ENCODE results near the gene SCN4A.
"Not testable (repeated sequence)": the region's sequence is repeated elsewhere in the genome, so short reads cannot be mapped to it uniquely, and the experiment has no call there.

Gene SCN4A

GRCh38 chr17:63972796-63973195 lies at the start of gene SCN4A:
TSS of gene SCN4A (minus strand) at chr17:63972918. CDS start at chr17:63972841, 77 bp downstream.
- no peak for DNase-seq

- DNase-seq: peak; percentile 76
Observed at GRCh38 chr17:64020056-64020766, 47.5 kb upstream of the SCN4A start, which contains the start of gene ICAM2. TSS of gene ICAM2 (minus strand) at chr17:64020633. CDS start at chr17:64006691, 13,942 bp downstream.

DNA sequence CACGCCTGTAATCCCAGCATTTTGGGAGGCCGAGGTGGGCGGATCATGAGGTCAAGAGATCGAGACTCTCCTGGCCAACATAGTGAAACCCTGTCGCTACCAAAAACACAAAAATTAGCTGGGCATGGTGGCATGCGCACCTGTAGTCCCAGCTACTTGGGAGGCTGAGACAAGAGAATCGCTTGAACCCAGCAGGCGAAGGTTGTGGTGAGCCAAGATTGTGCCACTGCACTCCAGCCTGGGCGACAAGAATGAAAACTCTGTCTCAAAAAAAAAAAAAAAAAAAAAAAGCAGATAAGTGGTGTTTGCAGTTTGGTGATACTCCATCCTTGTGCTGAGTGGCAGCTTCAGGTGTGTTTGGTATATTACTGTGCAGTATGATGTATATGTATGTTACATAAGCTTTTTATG lies 46.8 kb upstream of the SCN4A start:
- not testable (repeated sequence) for DNase-seq

DNA sequence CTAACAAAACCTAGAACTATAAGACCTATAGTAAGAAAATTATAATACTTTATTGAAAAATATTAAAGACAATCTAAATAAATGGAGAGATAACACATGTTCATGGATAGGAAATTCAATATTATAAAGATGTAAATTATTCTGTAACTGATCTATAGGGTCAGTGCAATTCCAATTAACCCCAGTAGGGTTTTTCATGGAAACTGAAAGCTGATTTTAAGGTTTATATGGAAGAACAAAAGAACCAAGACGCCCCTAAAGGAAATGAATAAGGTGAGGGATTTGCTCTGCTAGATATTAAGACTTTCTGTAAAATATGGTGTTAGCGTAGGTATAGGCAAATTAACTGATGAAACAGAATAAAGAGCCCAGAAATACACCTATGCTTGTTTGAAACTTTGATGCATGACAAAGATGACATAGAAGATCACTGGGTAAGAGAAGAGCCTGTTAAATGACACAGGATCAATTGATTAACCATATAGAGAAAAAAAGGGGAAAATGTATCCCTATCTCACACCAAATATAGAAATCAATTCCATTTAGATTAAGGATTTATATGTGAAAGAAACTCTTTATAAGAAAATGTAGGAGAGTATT lies 44.8 kb upstream of the SCN4A start:
- DNase-seq: no peak

GRCh38 chr17:64016974-64017373 lies 44.3 kb upstream of the SCN4A start:
- no peak for DNase-seq

DNA sequence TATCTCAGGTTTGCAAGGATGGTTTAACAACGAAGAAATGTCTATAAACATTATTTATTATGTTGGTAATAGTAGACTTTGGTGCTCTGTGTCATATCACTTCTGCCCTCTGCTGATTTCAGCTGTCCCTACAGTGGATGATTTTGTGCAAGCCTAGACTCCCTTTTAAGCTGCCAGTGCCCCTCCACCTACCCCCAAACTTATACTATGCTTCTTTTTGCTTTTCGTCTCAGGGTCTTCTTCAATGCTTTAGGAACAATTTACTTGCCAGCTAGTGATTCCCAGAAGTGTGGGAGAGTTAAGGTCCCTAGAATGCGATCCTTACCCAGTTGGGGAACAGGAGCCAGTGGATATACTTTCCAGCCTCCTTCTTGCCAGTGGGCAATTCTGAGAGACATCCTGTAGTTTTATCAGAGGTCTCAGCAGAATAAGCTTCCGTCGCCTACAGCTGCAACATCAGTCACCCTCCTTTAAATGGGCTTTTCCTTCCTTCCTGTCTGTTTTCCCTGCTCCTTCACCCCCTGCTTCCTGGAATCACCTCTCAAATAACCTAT lies 43.6 kb upstream of the SCN4A start:
- no peak for DNase-seq

GRCh38 chr17:64015447-64015846 lies 42.7 kb upstream of the SCN4A start:
- no peak for DNase-seq

DNA sequence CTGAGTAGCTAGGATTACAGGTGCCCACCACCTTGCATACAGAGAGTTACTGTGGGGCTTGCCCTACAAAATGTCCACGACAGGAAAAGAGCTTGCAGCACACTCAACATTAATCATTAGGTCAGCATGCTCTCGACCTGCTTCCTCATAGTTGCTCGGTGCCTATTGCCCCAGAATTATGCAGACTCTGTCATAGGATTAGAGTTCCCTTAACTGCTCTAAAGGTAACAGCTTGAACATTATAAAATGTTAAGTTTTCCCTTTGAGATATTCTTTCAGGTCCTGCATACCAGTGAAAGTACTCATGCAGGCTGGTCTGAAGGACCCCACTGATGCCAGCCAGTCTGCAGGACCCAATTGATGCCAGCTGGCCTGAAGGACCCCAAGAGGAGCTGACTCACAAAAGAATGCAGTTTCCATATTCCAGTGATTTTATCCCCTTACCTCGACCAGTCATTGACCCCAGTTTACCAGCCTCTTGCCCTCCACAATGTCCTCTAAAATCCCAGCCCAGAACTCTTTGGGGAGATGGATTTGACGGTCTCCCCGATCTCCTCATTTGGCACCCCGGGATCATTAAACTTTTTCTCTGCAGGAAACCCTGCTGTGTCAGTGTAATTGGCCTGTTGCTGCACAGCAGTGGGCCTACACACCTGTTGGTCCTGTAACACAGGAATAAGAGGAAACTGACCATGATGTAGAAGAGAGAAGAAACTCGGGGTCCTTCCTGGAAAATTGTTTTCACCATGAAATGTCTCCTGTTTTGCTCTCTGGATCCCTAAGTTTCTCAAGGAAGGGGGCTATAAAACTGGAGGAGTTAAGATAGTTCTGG lies 37.1 kb upstream of the SCN4A start:
- DNase-seq: no peak

DNA sequence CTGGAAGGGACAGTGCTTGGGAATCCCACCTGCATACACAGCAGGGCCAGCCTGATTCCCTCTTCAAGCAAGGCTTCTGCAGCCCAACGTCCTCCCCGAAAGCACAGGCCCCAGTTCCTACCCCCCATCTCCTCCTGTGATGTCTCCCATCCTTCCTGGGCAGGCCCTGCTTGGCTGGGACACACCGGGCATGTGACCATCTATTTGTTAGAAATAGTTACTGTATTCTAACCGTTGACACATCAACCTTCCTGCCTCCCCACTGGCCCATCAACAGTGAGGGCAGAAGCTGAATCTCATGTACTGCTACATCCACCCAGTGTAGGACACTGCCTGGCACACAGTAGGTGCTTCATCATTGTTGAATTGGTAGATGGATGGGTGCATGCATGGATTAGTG lies 36.1 kb upstream of the SCN4A start:
- DNase-seq: no peak

DNA sequence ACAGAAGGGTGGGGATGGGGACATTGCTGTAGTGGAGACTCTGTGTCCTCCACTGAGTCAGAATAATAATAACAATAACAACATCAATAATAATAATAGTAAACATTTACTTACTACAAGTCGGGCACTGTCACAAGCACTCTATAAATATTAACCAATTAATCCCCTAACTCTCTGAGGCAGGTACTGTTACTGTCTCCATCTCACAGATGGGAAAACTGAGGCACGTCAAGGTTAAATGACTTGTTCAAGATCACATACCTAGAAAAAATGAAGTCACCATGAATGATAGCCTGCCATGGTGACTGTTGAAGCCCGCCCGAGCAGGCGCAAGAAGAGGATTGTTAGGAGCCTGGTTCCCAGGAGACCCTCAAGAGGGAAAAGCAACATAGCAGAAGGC lies 35.6 kb upstream of the SCN4A start:
- no peak for DNase-seq

DNA sequence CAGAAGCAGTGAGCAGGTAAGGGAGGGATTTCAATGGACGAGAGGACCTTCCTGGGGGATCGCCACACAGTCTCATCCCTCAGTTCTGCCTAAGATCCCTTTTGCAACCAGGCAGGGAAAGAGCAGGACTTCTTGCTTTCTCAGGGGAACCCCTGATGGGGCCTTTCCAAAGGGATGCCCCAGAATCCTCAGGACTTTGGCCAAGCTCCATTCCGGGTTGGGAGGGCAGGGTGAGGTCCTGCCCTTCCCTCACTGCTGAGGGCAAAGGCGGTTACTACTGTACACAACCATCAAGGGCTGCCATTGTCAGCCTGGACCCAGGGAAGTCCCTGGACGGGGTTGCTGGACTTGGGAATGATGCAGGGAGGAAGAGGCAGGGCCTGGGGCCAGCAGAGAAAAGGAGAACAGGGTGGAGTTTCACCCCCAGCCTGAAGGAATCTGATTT lies 35.1 kb upstream of the SCN4A start:
- DNase-seq: no peak

DNA sequence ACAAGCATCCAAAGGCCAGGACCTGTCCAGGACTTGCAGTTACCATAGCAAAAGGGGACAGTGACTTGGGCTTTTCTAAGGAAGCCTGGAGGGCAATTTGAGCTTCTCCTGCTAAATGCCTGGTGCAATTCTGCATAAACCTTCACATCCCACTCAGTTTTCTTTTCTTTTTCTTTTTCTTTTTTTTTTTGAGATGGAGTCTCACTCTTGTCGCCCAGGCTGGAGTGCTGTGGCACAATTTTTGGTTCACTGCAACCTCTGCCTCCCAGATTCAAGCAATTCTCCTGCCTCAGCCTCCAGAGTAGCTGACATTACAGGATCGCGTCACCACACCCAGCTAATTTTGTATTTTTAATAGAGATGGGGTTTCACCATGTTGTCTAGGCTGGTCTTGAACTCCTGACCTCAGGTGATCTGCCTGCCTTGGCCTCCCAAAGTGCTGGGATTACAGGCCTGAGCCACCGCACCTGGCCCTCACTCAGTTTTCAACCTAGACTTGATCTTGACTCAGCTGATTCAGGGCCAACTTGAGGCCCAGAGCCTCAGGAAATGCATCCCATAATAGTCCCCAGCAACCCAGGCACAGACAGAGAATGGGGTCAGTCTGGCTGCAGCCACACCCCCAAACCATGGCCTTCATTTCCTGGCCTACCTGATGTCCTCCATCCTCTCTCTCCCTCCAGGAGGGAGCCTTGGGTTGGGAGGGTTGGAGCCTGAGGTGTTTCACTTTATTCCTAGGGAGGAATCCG lies 34.5 kb upstream of the SCN4A start:
- DNase-seq: not testable (repeated sequence)

DNA sequence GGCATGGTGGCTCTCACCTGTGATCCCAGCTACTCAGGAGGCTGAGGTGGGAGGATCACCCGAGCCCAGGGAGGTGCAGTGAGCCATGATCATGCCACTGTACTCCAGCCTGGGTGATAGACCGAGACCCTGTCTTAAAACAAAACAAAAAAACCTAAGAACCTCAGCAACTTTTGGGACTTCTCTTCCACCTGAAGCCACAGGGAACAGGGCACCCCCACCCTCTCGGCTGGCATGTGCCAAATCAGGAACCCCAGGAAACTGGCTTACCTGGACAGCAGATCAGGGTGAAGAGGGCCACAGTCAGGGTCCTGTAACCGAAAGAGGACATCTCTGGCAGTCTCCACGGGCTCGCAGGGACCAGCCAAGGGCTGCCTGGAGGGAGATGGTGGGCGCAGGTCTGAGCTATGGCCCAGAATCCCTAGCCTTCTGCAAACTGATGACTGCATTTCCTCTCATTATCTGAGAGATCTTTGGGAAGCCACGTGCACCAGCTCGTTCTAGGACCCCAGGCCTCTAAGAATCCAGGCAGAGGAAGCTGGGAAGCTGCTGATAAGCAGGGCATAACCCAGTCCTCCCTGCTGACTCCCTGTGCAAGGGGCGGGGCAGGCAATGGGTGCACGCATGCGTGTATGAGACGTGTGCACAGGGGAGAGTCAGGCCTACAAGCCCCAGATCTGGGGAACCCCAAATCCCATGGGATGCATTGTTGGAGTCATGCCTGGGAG lies 33.8 kb upstream of the SCN4A start:
- no peak for DNase-seq

- DNase-seq: no peak
Observed at GRCh38 chr17:64005734-64006167, 33.0 kb upstream of the SCN4A start.

- no peak for DNase-seq
Observed at GRCh38 chr17:64004903-64005733, 32.4 kb upstream of the SCN4A start.

DNA sequence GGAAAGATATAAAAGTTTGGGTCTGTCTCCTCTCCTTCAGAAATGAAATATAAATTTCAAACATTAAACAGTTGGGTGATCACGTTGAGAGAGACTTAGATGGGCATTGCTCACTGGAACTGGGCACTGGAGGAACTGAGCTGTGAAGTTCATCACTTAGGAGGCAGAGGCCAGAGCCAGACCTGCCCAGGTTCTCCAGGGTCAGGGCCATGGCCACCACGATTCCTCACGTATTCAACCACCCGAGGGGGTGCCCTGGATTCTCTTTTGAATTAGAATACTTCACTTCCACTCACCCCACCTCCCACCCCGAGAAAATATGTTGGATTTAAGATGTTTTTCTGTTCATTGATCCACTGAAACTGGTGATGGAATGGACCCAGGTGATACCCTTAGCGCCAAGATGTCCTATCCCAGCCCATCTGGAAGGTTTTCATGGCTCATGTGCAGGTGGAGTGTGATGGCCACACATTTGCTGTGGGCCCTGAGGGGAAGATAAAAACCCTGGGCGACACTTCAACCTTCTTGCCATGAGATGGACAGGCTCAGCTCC lies 31.6 kb upstream of the SCN4A start:
- no peak for DNase-seq

- DNase-seq: no peak
Observed at GRCh38 chr17:64003526-64004121, 30.9 kb upstream of the SCN4A start.

DNA sequence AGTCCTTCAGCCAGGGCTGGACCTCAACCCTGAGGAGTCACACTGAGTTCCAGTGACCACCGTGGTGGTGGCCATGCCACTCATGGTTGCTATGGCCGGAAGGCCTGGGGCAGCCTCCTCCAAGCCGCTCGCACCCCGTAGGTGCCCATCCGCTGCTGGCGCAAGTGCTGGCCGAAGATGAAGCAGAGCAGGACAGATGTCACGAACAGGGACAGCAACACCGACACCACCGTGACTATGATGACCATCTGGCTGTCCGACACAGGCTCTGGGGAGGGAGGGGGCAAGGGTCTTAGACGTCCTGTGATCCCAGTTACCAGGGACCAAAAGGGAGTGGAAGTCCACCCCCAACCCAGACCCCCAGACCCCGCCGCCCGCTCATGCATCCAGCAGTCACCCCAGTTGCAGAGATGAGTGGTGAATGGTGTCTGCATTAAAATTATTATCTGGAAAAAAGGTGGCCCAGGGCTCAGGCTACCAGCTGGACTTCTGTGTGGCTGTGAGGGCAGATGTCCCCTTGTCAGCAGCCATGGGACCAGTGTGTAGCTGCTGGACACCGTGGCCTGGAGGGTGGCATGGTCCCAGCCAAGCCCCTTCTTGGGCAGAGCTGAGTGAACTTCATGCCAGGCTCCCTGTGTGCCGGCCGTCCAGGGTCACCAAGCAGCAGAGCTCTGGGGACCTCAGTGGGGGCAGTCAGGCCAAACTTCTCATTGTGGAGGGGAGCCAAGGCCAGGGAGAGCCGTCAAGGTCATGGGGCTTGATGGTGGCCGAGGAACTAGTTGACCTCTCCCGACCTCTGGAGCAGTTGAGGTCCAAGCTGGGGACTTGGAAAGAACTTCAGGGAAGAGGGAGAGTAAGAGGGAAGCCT lies 30.2 kb upstream of the SCN4A start:
- DNase-seq: no peak
